H1 (cell line): ENCODE results near the gene LDB1. TPM values are rescaled to one million over a fixed set of nuclear protein-coding genes. Genes with fewer than 3 reads are reported as not detected.

Experiments used
- RNF2 ChIP-seq: fragments of 200-900, 300-1000 bp; sonication (generic); IDR thresholded peaks from 2 replicates; pipeline ENCODE4 v1.7.1; 2016; ENCODE audit warnings: borderline replicate concordance, low read depth, mild to moderate bottlenecking, antibody characterized with exemption, low read length; ENCODE audit not compliant: poor library complexity, severe bottlenecking; ENCODE audit errors: missing control alignments
- polyA plus RNA-seq, 7 experiments: library from polyadenylated mRNA; depleted of rRNA in 3 of 7; stranded (reverse) in 5 of 7; unstranded in 2 of 7; fragments of >200 nt in 5 of 7; fragments of 200-250 nt in 2 of 7; gene quantifications; 1 replicate in 5 of 7; 2 replicates in 1 of 7; 4 replicates in 1 of 7; pipeline versions ENCODE4 v1.2.1 to v1.2.3, GENCODE V29; 2011 to 2013; ENCODE audit warnings: missing spikeins in 2 of 7, mixed read lengths in 2 of 7
- total RNA-seq: library from RNA; stranded (reverse); fragmentation: NEBNext Ultra II Directional; extraction: Animal tissue kit (Norgen Biotek cat#: 25700); gene quantifications from 2 replicates; pipeline ENCODE4 v1.2.1, GENCODE V29; 2021

LDB1 gene
- total and polyA plus RNA-seq, 2 of the 8 experiments (the other 6 are each of a cell fraction or from before 2014, with no cell fraction given), result 88.4 to 138 TPM

DNA sequence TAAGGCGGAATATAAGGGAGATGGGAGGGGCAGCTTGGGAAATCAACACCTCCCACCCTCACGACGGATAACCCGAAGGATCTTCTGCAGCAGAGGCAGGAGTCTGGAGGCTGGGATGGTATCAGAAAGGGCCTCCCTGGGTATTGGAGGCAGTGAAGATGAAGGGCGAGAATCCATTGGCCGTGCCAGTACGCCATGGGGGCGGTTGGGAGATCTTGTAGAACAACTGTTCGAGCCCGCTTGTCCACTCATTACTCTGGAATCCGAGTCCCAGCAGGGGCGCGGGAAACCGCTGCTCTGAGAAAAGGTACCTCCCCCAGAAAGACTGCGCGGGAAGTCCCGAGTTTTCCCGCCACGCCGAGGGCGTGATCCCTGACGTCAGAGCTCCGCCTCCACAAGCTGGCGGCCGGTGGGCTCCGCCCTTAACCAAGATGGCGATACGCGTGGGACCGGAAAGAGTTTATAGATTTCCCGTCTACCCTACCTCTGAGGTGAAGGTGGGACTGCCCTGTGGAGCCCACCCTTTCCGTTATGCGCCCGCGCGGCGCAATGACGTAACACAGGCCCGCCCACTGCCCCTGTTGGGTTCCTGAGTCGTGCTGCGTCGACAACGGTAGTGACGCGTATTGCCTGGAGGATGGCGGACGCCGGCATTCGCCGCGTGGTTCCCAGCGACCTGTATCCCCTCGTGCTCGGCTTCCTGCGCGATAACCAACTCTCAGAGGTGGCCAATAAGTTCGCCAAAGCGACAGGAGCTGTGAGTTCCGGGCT lies 31.8 kb upstream of the LDB1 start, which contains the start of gene NOLC1 (continued):
- TF ChIP-seq RNF2, result no peak
